B cell (primary cell): ENCODE measurements around the gene TOP3B. TPM values are rescaled to one million over a fixed set of nuclear protein-coding genes. Genes with fewer than 3 reads are reported as not detected.

Experiments used
- ATAC-seq: fragments of 200-7000 bp; cut with Tn5 transposase; one replicate; pipeline ENCODE4 v1.10.0; 2021; ENCODE audit warnings: low read depth, mild to moderate bottlenecking, moderate number of reproducible peaks, moderate library complexity
- CTCF ChIA-PET: fragments of 350-600 bp; sonication (Branson Sonifier 250); formaldehyde crosslinking; loops from one replicate; lab custom pipeline; 2021; ENCODE audit warnings: antibody characterized with exemption, inconsistent platforms; lab: Charles Lee
- POLR2A ChIA-PET: fragments of 350-600 bp; sonication (Branson Sonifier 250); formaldehyde crosslinking; loops from one replicate; lab custom pipeline; 2021; ENCODE audit warnings: antibody characterized with exemption; lab: Charles Lee
- DNase-seq: peaks from one replicate; pipeline ENCODE4 v3.0.0; 2013
- H2AFZ ChIP-seq: 2 replicates; pipeline ENCODE4 v1.6.1; 2012; ENCODE audit warnings: mild to moderate bottlenecking, low read depth, low read length; ENCODE audit not compliant: insufficient read depth, poor library complexity, severe bottlenecking
- H3K27ac ChIP-seq, 2 donors: 1 replicate in 1 of 2; 2 replicates in 1 of 2; pipeline ENCODE4 v1.5.1; 2012 to 2013; ENCODE audit warnings: low read length in 2 of 2, mild to moderate bottlenecking in 2 of 2, moderate library complexity in 1 of 2
- H3K27me3 ChIP-seq, 4 experiments: fragments of 200-600 bp in 1 of 4; sonication (generic) in 1 of 4; replicated peaks in 1 of 4; 1 replicate in 2 of 4; 2 replicates in 2 of 4; pipeline versions ENCODE4 v1.6.1 to v1.7.0; 2013 to 2016; ENCODE audit warnings: low read length in 3 of 4, mild to moderate bottlenecking in 2 of 4, mixed read lengths in 1 of 4, moderate library complexity in 1 of 4; ENCODE audit not compliant: insufficient read depth in 4 of 4, control insufficient read depth in 3 of 4; ENCODE audit errors: control extremely low read depth in 1 of 4
- H3K36me3 ChIP-seq, 2 experiments: replicated peaks in 1 of 2; 1 replicate in 1 of 2; 2 replicates in 1 of 2; pipeline versions ENCODE4 v1.6.1 to v1.7.1; 2013; ENCODE audit warnings: low read length in 1 of 2; ENCODE audit not compliant: insufficient read depth in 2 of 2, control insufficient read depth in 1 of 2; ENCODE audit errors: control extremely low read depth in 1 of 2, extremely low read depth in 1 of 2
- H3K4me1 ChIP-seq, 2 donors: fragments of 200-600 bp in 1 of 2; sonication (generic) in 1 of 2; 1 replicate in 1 of 2; 2 replicates in 1 of 2; pipeline versions ENCODE4 v1.5.1 to v1.6.1; 2013 to 2017; ENCODE audit warnings: low read length in 2 of 2; ENCODE audit not compliant: control insufficient read depth in 2 of 2, insufficient read depth in 2 of 2
- H3K4me2 ChIP-seq: replicated peaks from 2 replicates; pipeline ENCODE3; 2012; ENCODE audit warnings: mild to moderate bottlenecking, low read depth, low read length; ENCODE audit not compliant: poor library complexity, severe bottlenecking
- H3K4me3 ChIP-seq, 5 experiments: fragments of 200-600 bp in 1 of 5; sonication (generic) in 1 of 5; 1 replicate in 3 of 5; 2 replicates in 2 of 5; pipeline versions ENCODE4 v1.5.1 to v1.7.0; 2011 to 2016; ENCODE audit warnings: low read length in 4 of 5, mild to moderate bottlenecking in 4 of 5, low read depth in 2 of 5, control low read depth in 1 of 5, moderate library complexity in 1 of 5; ENCODE audit not compliant: insufficient read depth in 1 of 5; ENCODE audit errors: control extremely low read depth in 1 of 5, extremely low read depth in 1 of 5
- H3K79me2 ChIP-seq: fragments of 200-600 bp; sonication (generic); one replicate; pipeline ENCODE4 v1.6.0; 2016; ENCODE audit warnings: low read length; ENCODE audit not compliant: control insufficient read depth, insufficient read depth
- H3K9ac ChIP-seq: fragments of 200-600 bp; sonication (generic); 2 replicates; pipeline ENCODE4 v1.6.1; 2017; ENCODE audit warnings: mild to moderate bottlenecking, low read length, moderate library complexity
- H3K9me3 ChIP-seq, 3 donors: one replicate each; pipeline versions ENCODE4 v1.6.1 to v1.7.1; 2013; ENCODE audit warnings: low read length in 2 of 3; ENCODE audit not compliant: control insufficient read depth in 2 of 3, insufficient read depth in 1 of 3; ENCODE audit errors: control extremely low read depth in 1 of 3
- H4K20me1 ChIP-seq: 2 replicates; pipeline ENCODE4 v1.6.0; 2012; ENCODE audit warnings: mild to moderate bottlenecking, low read length; ENCODE audit not compliant: insufficient read depth, control insufficient read depth, poor library complexity, severe bottlenecking
- H3K27ac Mint-ChIP-seq: one replicate; pipeline ENCODE4 v1.8.0; 2021; ENCODE audit warnings: mixed read lengths
- H3K27me3 Mint-ChIP-seq: one replicate; pipeline ENCODE4 v1.8.0; 2021; ENCODE audit warnings: mixed read lengths
- H3K4me1 Mint-ChIP-seq: one replicate; pipeline ENCODE4 v1.8.0; 2021; ENCODE audit warnings: mixed read lengths
- H3K4me3 Mint-ChIP-seq: one replicate; pipeline ENCODE4 v1.8.0; 2021; ENCODE audit warnings: mixed read lengths
- H3K9me3 Mint-ChIP-seq: one replicate; pipeline ENCODE4 v1.8.0; 2022; ENCODE audit warnings: mixed read lengths; ENCODE audit not compliant: insufficient read depth
- EZH2 ChIP-seq: IDR thresholded peaks from 2 replicates; pipeline ENCODE4 v1.6.1; 2012; ENCODE audit warnings: borderline replicate concordance, low read depth, mild to moderate bottlenecking, moderate library complexity, low read length; ENCODE audit not compliant: insufficient read depth, poor library complexity, severe bottlenecking
- WGBS: methylation state at CpG from one replicate; pipeline ENCODE4 v1.1.5; 2013; ENCODE audit warnings: missing lambda C conversion rate; ENCODE audit not compliant: insufficient coverage; 5-methylcytosine and 5-hydroxymethylcytosine counted together
- intact Hi-C: fragments of 100-400 bp; cut with micrococcal nuclease; formaldehyde crosslinking; loops from one replicate; pipeline ENCODE4 v1.10.0; 2022
- polyA plus RNA-seq: library from polyadenylated mRNA; depleted of rRNA; stranded (reverse); fragments of >200 nt; gene quantifications from 2 replicates; pipeline ENCODE4 v1.2.3, GENCODE V29; 2012
- total RNA-seq, 2 donors: library from RNA; stranded (reverse); fragments of 120-200 nt in 1 of 2; gene quantifications; 1 replicate in 1 of 2; 2 replicates in 1 of 2; pipeline versions ENCODE4 v1.2.3 to v1.2.4, GENCODE V29; 2013 to 2022
- TF ChIP-seq, protein P1 (sequence below): fragments of 200-600 bp; IDR thresholded peaks from one replicate; pipeline ENCODE4 v1.8.0; 2022; ENCODE audit warnings: antibody characterized with exemption, mild to moderate bottlenecking

The TOP3B gene
- total and polyA plus RNA-seq, 2 donors (not counting 1 experiment from before 2014, with no cell fraction given), result 77.1 to 105 TPM

DNA sequence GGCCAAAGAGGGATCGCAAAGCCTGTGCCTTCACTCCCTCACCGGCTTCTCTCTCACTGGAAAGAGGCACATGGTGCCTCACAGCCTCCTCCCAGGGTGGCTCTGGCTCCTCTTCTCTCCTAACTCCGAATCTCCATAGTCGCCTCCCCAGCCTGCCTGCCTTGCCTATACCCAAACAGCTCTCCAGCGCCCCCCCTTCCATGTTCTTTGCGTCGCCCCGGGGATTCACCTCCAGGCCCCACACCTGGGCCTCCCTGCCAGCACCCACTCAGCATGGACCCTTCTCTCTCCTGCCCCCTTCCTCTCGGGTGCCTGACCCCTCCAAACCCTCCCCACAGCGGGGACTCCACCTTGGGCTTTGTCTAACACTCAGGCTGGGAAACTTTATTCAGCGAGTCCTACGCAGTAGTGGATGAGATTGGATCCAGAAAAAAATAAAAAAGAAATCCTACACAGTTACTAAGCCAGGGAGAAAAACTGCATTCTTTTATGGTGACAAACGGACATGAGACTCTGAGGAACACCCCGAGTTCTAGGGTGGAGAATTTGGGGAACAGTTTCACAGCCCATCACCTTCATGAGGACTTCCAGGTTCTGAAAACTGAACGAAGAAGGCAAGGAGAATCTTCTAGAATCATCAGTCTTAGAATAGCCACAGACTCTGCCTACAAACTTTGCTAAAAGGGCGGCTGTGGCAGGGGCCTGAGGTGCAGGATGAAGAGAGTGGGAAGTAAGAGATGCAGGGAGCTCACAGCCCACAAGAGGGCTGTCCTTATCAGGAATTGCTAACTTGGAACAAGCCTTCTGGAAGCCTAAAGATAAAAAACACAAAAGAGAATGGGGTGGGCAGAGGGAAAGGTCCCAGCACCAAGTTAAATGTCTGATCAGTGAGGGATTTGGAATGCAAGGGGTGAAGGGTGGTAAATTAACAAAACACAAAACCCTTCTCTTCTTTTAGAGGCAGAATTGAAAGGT, 35.3 kb downstream of the TOP3B start:
- POLR2A ChIA-PET, result interaction anchor here (0.6 kb wide), 1 partner anchor 205 kb away, joined by 3 read pairs; no protein-coding TSS in a partner anchor

More for the DNA sequence above, 35.3 kb downstream of the TOP3B start:
- Histone ChIP-seq H3K27me3 (no peaks in the 10 kb centered on the region), H3K4me3 (no peak overlapping the region), H2AFZ (no peak overlapping the region), H3K9me3 (no peaks in the 10 kb centered on the region), H3K9ac (no peak overlapping the region), H4K20me1 (peaks cover 11% of the 10 kb centered on the region), H3K36me3 (peaks cover 0 to 17% of the 10 kb centered on the region in 2 experiments), H3K79me2 (peaks cover 40% of the 10 kb centered on the region), H3K4me1 (peaks cover 7 to 12% of the 10 kb centered on the region in 2 donors), H3K27ac (no peak overlapping the region), H3K4me2 (no peak overlapping the region)
- no peaks in the 10 kb centered on the region for H3K9me3 Mint-ChIP-seq
- H3K4me1 Mint-ChIP-seq, result peaks cover 24% of the 10 kb centered on the region
- CTCF ChIA-PET, result no interaction called here
- ATAC-seq, result no peak
- intact Hi-C loops, result no loop called here
- no peaks in the 10 kb centered on the region for H3K27me3 Mint-ChIP-seq
- H3K27ac Mint-ChIP-seq, result no peak overlapping the region
- WGBS, result 84% methylated on average over 10 of the region's 16 CpGs
- TF ChIP-seq, protein P1, sequence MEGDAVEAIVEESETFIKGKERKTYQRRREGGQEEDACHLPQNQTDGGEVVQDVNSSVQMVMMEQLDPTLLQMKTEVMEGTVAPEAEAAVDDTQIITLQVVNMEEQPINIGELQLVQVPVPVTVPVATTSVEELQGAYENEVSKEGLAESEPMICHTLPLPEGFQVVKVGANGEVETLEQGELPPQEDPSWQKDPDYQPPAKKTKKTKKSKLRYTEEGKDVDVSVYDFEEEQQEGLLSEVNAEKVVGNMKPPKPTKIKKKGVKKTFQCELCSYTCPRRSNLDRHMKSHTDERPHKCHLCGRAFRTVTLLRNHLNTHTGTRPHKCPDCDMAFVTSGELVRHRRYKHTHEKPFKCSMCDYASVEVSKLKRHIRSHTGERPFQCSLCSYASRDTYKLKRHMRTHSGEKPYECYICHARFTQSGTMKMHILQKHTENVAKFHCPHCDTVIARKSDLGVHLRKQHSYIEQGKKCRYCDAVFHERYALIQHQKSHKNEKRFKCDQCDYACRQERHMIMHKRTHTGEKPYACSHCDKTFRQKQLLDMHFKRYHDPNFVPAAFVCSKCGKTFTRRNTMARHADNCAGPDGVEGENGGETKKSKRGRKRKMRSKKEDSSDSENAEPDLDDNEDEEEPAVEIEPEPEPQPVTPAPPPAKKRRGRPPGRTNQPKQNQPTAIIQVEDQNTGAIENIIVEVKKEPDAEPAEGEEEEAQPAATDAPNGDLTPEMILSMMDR, result no peak
- no peak for TF ChIP-seq EZH2
- no peak overlapping the region for H3K4me3 Mint-ChIP-seq
- no peak for DNase-seq
